GM12878 (cell line): ENCODE measurements around the gene SHMT1. TPM values are rescaled to one million over a fixed set of nuclear protein-coding genes. Genes with fewer than 3 reads are reported as not detected.

Experiments used
- ATAC-seq: fragments of 200-7000 bp; cut with Tn5 transposase; 3 replicates; pipeline ENCODE4 v1.9.1; 2020; ENCODE audit warnings: mild to moderate bottlenecking, moderate library complexity
- BruUV-seq: library from RNA; stranded (reverse); fragments of 400-500 nt; replicated peaks from 2 replicates; lab custom pipeline; 2021; lab: Mats Ljungman, UMichigan
- CTCF ChIA-PET: fragments of 300-600 bp; sonication (Branson Sonifier 250); formaldehyde crosslinking; extraction: SDS; loops from one replicate; lab custom pipeline; 2021; ENCODE audit warnings: inconsistent platforms; lab: Yijun Ruan, JAX
- POLR2A ChIA-PET: fragments of 350-600 bp; formaldehyde crosslinking; extraction: SDS; loops from one replicate; lab custom pipeline; 2021; ENCODE audit warnings: inconsistent platforms; lab: Charles Lee
- RAD21 ChIA-PET: fragments of 300-600 bp; sonication (Branson Sonifier 250); formaldehyde crosslinking; loops from one replicate; lab custom pipeline; 2023; ENCODE audit warnings: antibody characterized with exemption; ENCODE audit not compliant: unreplicated experiment; lab: Charles Lee
- SMC1A ChIA-PET: fragments of 300-600 bp; sonication (Branson Sonifier 250); formaldehyde crosslinking; loops from one replicate; lab custom pipeline; 2023; ENCODE audit not compliant: unreplicated experiment, uncharacterized antibody; lab: Charles Lee
- DNase-seq: peaks from one replicate; pipeline ENCODE4 v3.0.0-alpha.2; 2011; ENCODE audit warnings: low read depth, low spot score
- FAIRE-seq: peaks from 3 replicates; lab custom pipeline; 2011; peaks lifted over from hg19 to GRCh38; lab: Jason Lieb, UNC
- H2AFZ ChIP-seq: 2 replicates; pipeline ENCODE4 v1.6.0; 2011; ENCODE audit warnings: low read depth, low read length, control low read depth; ENCODE audit not compliant: control insufficient read depth
- H3K27ac ChIP-seq: 2 replicates; pipeline ENCODE4 v1.5.1; 2011; ENCODE audit warnings: control low read depth; ENCODE audit not compliant: control insufficient read depth, insufficient read depth
- H3K27me3 ChIP-seq, 2 experiments: replicated peaks in 1 of 2; 2 replicates each; pipeline versions ENCODE4 v1.6.0 to v1.6.1; 2011; ENCODE audit warnings: low read length in 1 of 2; ENCODE audit not compliant: control insufficient read depth in 2 of 2, insufficient read depth in 2 of 2
- H3K36me3 ChIP-seq, 2 experiments: 2 replicates each; pipeline ENCODE4 v1.5.1; 2011; ENCODE audit warnings: low read length in 1 of 2; ENCODE audit not compliant: control insufficient read depth in 2 of 2, insufficient read depth in 2 of 2
- H3K4me1 ChIP-seq: 2 replicates; pipeline ENCODE4 v1.6.1; 2011; ENCODE audit warnings: mild to moderate bottlenecking, low read length, moderate library complexity, mixed read lengths; ENCODE audit not compliant: control insufficient read depth, insufficient read depth
- H3K4me2 ChIP-seq: 2 replicates; pipeline ENCODE4 v1.6.0; 2011; ENCODE audit warnings: control low read depth; ENCODE audit not compliant: control insufficient read depth, insufficient read depth
- H3K4me3 ChIP-seq: fragments of 200-600 bp; sonication (generic); 2 replicates; pipeline ENCODE4 v1.5.1; 2016
- H3K79me2 ChIP-seq: 2 replicates; pipeline ENCODE4 v1.6.0; 2011; ENCODE audit warnings: low read length; ENCODE audit not compliant: control insufficient read depth, insufficient read depth
- H3K9ac ChIP-seq: 2 replicates; pipeline ENCODE4 v1.8.0; 2011; ENCODE audit warnings: low read length, control low read depth, mixed read lengths; ENCODE audit not compliant: control insufficient read depth, insufficient read depth
- H3K9me3 ChIP-seq: replicated peaks from 3 replicates; pipeline ENCODE4 v1.5.1; 2011; ENCODE audit warnings: mild to moderate bottlenecking, low read length; ENCODE audit not compliant: control insufficient read depth, insufficient read depth
- H4K20me1 ChIP-seq: 2 replicates; pipeline ENCODE4 v1.6.0; 2011; ENCODE audit not compliant: control insufficient read depth, insufficient read depth
- BMI1 ChIP-seq: fragments of 450-650 bp; IDR thresholded peaks from 2 replicates; pipeline ENCODE4 v1.6.1; 2016; ENCODE audit warnings: mild to moderate bottlenecking, moderate library complexity, borderline replicate concordance
- CREB1 ChIP-seq: IDR thresholded peaks from 2 replicates; pipeline ENCODE4 v1.6.1; 2012; ENCODE audit warnings: low read depth, mild to moderate bottlenecking, inconsistent platforms
- GABPA ChIP-seq: IDR thresholded peaks from 2 replicates; pipeline ENCODE4 v1.6.1; 2014; ENCODE audit warnings: antibody characterized with exemption, low read depth, mild to moderate bottlenecking, inconsistent platforms
- GATAD2B ChIP-seq: fragments of 450-650 bp; conservative IDR thresholded peaks from 2 replicates; pipeline ENCODE4 v1.6.1; 2017; ENCODE audit warnings: low read depth, mild to moderate bottlenecking, moderate library complexity
- HCFC1 ChIP-seq: fragments of 150-350 bp; IDR thresholded peaks from 2 replicates; pipeline ENCODE4 v1.6.1; 2014; ENCODE audit warnings: low read length
- HSF1 ChIP-seq: fragments of 150-350 bp; IDR thresholded peaks from 2 replicates; pipeline ENCODE4 v1.6.1; 2014; ENCODE audit warnings: mild to moderate bottlenecking, low read depth, low read length
- MLLT1 ChIP-seq: fragments of 450-650 bp; IDR thresholded peaks from 2 replicates; pipeline ENCODE4 v1.6.1; 2016; ENCODE audit warnings: mild to moderate bottlenecking
- NFYA ChIP-seq: IDR thresholded peaks from 2 replicates; pipeline ENCODE4 v1.6.1; 2011; ENCODE audit warnings: low read depth, mild to moderate bottlenecking, low read length, improper control_type of control experiment, borderline replicate concordance
- PKNOX1 ChIP-seq: fragments of 450-650 bp; IDR thresholded peaks from 2 replicates; pipeline ENCODE4 v1.6.1; 2016; ENCODE audit warnings: mild to moderate bottlenecking
- POLR2AphosphoS5 ChIP-seq: IDR thresholded peaks from 2 replicates; pipeline ENCODE4 v1.6.1; 2011; ENCODE audit warnings: mild to moderate bottlenecking, low read length, inconsistent platforms
- SIX5 ChIP-seq: IDR thresholded peaks from 2 replicates; pipeline ENCODE4 v1.6.1; 2011; ENCODE audit warnings: mild to moderate bottlenecking, low read depth, low read length, moderate library complexity; ENCODE audit not compliant: severe bottlenecking
- SUZ12 ChIP-seq: fragments of 200-600 bp; sonication (generic); IDR thresholded peaks from one replicate; pipeline ENCODE4 v1.6.1; 2018; ENCODE audit warnings: antibody characterized with exemption, mild to moderate bottlenecking; ENCODE audit not compliant: unreplicated experiment
- TAF1 ChIP-seq: IDR thresholded peaks from 2 replicates; pipeline ENCODE4 v1.6.1; 2011; ENCODE audit warnings: mild to moderate bottlenecking, low read depth, low read length, borderline replicate concordance
- TCF12 ChIP-seq: IDR thresholded peaks from 2 replicates; pipeline ENCODE4 v1.6.1; 2011; ENCODE audit warnings: low read depth, mild to moderate bottlenecking, low read length
- ZBTB11 ChIP-seq: fragments of 450-650 bp; formaldehyde crosslinking; IDR thresholded peaks from 2 replicates; pipeline ENCODE4 v1.5.0; 2022; ENCODE audit warnings: mild to moderate bottlenecking, missing genetic modification characterization
- WGBS: methylation state at CpG from one replicate; pipeline ENCODE4 v1.1.6; 2016; ENCODE audit warnings: low lambda C conversion rate; ENCODE audit not compliant: insufficient replicate concordance, insufficient coverage; ENCODE audit errors: missing lambda C conversion rate; 5-methylcytosine and 5-hydroxymethylcytosine counted together
- in situ Hi-C: fragments of 300-500 bp; cut with MboI; formaldehyde crosslinking; loops from 9 replicates; pipeline ENCODE4 v1.14.3; 2018; ENCODE audit warnings: mixed read lengths
- intact Hi-C: fragments of 100-400 bp; cut with micrococcal nuclease; formaldehyde crosslinking; loops from one replicate; pipeline ENCODE4 v1.14.2; 2022; ENCODE audit not compliant: unreplicated experiment
- polyA plus RNA-seq, 11 experiments: library from polyadenylated mRNA; depleted of rRNA in 4 of 11; unstranded in 6 of 11; stranded (reverse) in 5 of 11; fragments of >200 nt; fragmentation: Nextera tagmentation in 4 of 11; fragmentation: Illumina TruSeq in 1 of 11; extraction: Ambion mirVana in 4 of 11; extraction: Trizol in 1 of 11; gene quantifications; 1 replicate in 1 of 11; 2 replicates in 10 of 11; pipeline versions ENCODE4 v1.2.1 to v1.2.3, GENCODE V29; 2011 to 2016; ENCODE audit warnings: inconsistent platforms in 2 of 11, missing spikeins in 2 of 11, low read depth in 1 of 11
- total RNA-seq, 4 experiments: library from RNA; depleted of rRNA in 3 of 4; stranded (reverse); fragments of >200 nt in 3 of 4; fragmentation: Illumina TruSeq in 1 of 4; extraction: Trizol in 1 of 4; gene quantifications; 2 replicates each; pipeline versions ENCODE4 v1.2.1 to v1.2.3, GENCODE V29; 2013 to 2021

Gene SHMT1
- total and polyA plus RNA-seq, 10 of the 15 experiments (the other 5 are each of a cell fraction or from before 2014, with no cell fraction given) = 5.2 to 60.1 (median 34.6) TPM

GRCh38 chr17:18291718-18292540 is 71.4 kb downstream of the SHMT1 start:
- H4K20me1 ChIP-seq = no peaks in the 10 kb centered on the region
- H3K4me2 ChIP-seq = no peak overlapping the region
- BruUV-seq = no TSS peak
- ChIA-PET RAD21 (no interaction called here), CTCF (no interaction called here), SMC1A (no interaction called here), POLR2A (no interaction called here)
- no peak for FAIRE-seq
- no peak for DNase-seq
- H3K4me1 ChIP-seq = no peaks in the 10 kb centered on the region
- TF ChIP-seq GABPA (no peak), BMI1 (no peak), SUZ12 (no peak), ZBTB11 (CRISPR knock-in tag) (no peak), HCFC1 (no peak), TCF12 (no peak), MLLT1 (no peak), GATAD2B (no peak), CREB1 (no peak), PKNOX1 (no peak), TAF1 (no peak), POLR2AphosphoS5 (no peak), HSF1 (no peak), NFYA (no peak), SIX5 (no peak)
- peaks cover 16 to 30% of the 10 kb centered on the region in 2 experiments for H3K36me3 ChIP-seq
- in situ Hi-C loops = no loop called here
- H3K4me3 ChIP-seq = no peak overlapping the region
- H3K79me2 ChIP-seq = no peaks in the 10 kb centered on the region
- H3K27me3 ChIP-seq = no peaks in the 10 kb centered on the region
- 92% methylated on average over 15 of the region's 15 CpGs for WGBS
- no peak overlapping the region for H2AFZ ChIP-seq
- intact Hi-C loops = no loop called here
- no peak for ATAC-seq
- H3K27ac ChIP-seq = no peak overlapping the region
- H3K9ac ChIP-seq = no peak overlapping the region
- no peaks in the 10 kb centered on the region for H3K9me3 ChIP-seq
